Epithelial cell of esophagus (primary cell): Measurements from ENCODE around the gene ARAP3.

ENCODE experiments used
- DNase-seq: peaks from one replicate; pipeline ENCODE4 v3.0.0; 2010; ENCODE audit warnings: low read depth
- H3K4me3 ChIP-seq: 2 replicates; pipeline ENCODE4 v1.5.1; 2011; ENCODE audit warnings: mild to moderate bottlenecking, low read length, control low read depth
- CTCF ChIP-seq: IDR thresholded peaks from 2 replicates; pipeline ENCODE4 v1.5.1; 2011; ENCODE audit warnings: low read depth, mild to moderate bottlenecking, low read length, control low read depth, inconsistent platforms; ENCODE audit not compliant: insufficient read depth; ENCODE audit errors: missing control alignments

ARAP3 gene

GRCh38 chr5:141716009-141716408, 34.0 kb upstream of the ARAP3 start:
- no peak for TF ChIP-seq CTCF
- no peak overlapping the region for H3K4me3 ChIP-seq
- peak; percentile 91 for DNase-seq

- no peak overlapping the region for H3K4me3 ChIP-seq
- no peak for TF ChIP-seq CTCF
- no peak for DNase-seq
Measured at GRCh38 chr5:141715346-141715905, 33.4 kb upstream of the ARAP3 start.

- no peak for TF ChIP-seq CTCF
- H3K4me3 ChIP-seq, result no peak overlapping the region
- DNase-seq, result peak; percentile 79
Measured at GRCh38 chr5:141714542-141715310, 32.7 kb upstream of the ARAP3 start.

GRCh38 chr5:141713616-141714309, 31.7 kb upstream of the ARAP3 start:
- H3K4me3 ChIP-seq, result no peak overlapping the region
- DNase-seq, result peak; percentile 90
- TF ChIP-seq CTCF, result no peak

- TF ChIP-seq CTCF, result no peak
- DNase-seq, result no peak
- no peak overlapping the region for H3K4me3 ChIP-seq
Measured at GRCh38 chr5:141711687-141712086, 29.7 kb upstream of the ARAP3 start.

- TF ChIP-seq CTCF, result no peak
- no peak for DNase-seq
- H3K4me3 ChIP-seq, result no peak overlapping the region
Measured at GRCh38 chr5:141709699-141710267, 27.8 kb upstream of the ARAP3 start.
